Camera-type eye (tissue), 1 donor: Measurements from ENCODE around the gene MYO18B. TPM values are rescaled to one million over a fixed set of nuclear protein-coding genes. Genes with fewer than 3 reads are reported as not detected.

Source experiments
- total RNA-seq: library from RNA; depleted of rRNA; stranded (reverse); fragments of >200 nt; gene quantifications from one replicate; pipeline ENCODE4 v1.2.3, GENCODE V29; 2014

The MYO18B gene, protein sequence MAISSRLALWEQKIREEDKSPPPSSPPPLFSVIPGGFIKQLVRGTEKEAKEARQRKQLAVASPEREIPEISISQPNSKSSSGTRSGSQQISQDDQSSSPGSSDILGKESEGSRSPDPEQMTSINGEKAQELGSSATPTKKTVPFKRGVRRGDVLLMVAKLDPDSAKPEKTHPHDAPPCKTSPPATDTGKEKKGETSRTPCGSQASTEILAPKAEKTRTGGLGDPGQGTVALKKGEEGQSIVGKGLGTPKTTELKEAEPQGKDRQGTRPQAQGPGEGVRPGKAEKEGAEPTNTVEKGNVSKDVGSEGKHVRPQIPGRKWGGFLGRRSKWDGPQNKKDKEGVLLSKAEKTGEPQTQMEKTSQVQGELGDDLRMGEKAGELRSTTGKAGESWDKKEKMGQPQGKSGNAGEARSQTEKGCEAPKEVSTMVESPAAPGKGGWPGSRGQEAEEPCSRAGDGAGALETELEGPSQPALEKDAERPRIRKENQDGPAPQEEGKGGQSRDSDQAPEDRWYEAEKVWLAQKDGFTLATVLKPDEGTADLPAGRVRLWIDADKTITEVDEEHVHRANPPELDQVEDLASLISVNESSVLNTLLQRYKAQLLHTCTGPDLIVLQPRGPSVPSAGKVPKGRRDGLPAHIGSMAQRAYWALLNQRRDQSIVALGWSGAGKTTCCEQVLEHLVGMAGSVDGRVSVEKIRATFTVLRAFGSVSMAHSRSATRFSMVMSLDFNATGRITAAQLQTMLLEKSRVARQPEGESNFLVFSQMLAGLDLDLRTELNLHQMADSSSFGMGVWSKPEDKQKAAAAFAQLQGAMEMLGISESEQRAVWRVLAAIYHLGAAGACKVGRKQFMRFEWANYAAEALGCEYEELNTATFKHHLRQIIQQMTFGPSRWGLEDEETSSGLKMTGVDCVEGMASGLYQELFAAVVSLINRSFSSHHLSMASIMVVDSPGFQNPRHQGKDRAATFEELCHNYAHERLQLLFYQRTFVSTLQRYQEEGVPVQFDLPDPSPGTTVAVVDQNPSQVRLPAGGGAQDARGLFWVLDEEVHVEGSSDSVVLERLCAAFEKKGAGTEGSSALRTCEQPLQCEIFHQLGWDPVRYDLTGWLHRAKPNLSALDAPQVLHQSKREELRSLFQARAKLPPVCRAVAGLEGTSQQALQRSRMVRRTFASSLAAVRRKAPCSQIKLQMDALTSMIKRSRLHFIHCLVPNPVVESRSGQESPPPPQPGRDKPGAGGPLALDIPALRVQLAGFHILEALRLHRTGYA (N-terminal part only)
- total RNA-seq, result 8.3 TPM

DNA sequence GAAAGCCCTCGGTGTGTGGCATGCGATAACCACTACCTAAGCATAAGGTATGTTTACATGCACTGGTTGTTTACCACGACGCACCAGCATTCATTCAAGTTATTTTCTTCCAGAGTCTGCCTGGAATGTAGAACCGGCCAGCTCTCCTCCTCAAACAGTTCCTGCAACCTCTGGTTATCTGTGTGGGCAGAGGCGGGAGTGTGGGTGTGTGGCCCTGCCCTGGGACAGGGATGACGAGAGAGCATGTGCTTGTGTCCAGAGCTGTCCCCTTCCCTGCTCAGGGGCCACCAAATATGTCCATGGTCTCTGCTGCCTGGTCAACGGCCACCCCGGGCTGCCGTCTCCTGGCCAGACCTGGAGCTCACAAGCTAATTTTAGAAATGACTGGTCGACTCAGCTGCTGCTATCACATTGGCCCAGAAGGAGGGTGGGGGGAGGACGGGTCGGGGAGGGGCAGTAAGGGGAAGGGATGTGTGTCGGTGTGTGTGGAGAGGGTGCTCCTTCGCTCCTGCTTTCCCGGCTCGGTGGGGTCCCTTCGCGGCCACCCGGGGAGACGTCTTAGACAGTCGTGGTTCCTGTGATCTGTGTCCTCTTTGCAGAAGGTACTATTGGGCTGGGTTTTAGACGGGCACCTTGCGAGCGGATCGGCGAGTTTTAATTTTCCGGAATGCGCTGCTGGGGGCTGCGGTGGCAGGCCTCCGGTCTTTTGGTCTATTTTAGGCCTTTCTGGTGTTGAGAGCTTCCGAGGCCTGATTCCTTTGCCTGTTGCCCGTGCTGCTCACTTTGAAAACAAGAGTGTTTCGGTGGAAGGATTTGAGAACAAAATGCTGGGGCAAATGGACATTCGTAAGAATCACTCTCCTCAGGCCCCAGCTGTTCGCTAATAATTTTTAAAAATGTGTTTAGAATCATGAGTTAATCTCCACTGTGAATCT lies at the start of gene MYO18B:
Gene MYO18B, plus strand, starts transcription at position 497 of the 935 bp plus-strand sequence. CDS start 18,905 bp downstream, outside the sequence.

Other genes with a start within 250 kb of the MYO18B start
- gene GRK3, start 177.5 kb upstream of the MYO18B start, total RNA-seq, result 16.0 TPM